Esophagus muscularis mucosa (tissue), 4 donors: ENCODE data around the gene SDC1.

Source experiments
- CTCF ChIP-seq, 3 experiments: fragments of 200-600 bp in 2 of 3; fragments of 450-650 bp in 1 of 3; sonication (generic) in 2 of 3; IDR thresholded peaks; one replicate each; pipeline ENCODE4 v1.5.1; 2017 to 2019; ENCODE audit warnings: antibody characterized with exemption in 3 of 3, mild to moderate bottlenecking in 2 of 3, moderate library complexity in 1 of 3
- EP300 ChIP-seq: sonication (generic); formaldehyde crosslinking; IDR thresholded peaks from one replicate; pipeline ENCODE4 v1.6.1; 2017; ENCODE audit warnings: antibody characterized with exemption
- POLR2A ChIP-seq: fragments of 450-650 bp; IDR thresholded peaks from one replicate; pipeline ENCODE4 v1.6.1; 2017; ENCODE audit warnings: antibody characterized with exemption, moderate library complexity, mild to moderate bottlenecking, low read depth
- POLR2AphosphoS5 ChIP-seq, 2 donors: sonication (generic); formaldehyde crosslinking; IDR thresholded peaks; one replicate each; pipeline ENCODE4 v1.6.1; 2017; ENCODE audit warnings: antibody characterized with exemption in 2 of 2

- TF ChIP-seq EP300 (no peak), POLR2A (no peak), CTCF (IDR thresholded peaks at IDR 0.05) (no peak), POLR2AphosphoS5 (IDR thresholded peaks at IDR 0.05) (no peak)
These were observed 41.6 kb downstream of the SDC1 start for GRCh38 chr2:20183373-20183772.
